CD4-positive, alpha-beta T cell (primary cell): ENCODE results near the gene VEGFB. TPM values are rescaled to one million over a fixed set of nuclear protein-coding genes. Genes with fewer than 3 reads are reported as not detected.

Source experiments
- ATAC-seq: fragments of 200-7000 bp; cut with Tn5 transposase; one replicate; pipeline ENCODE4 v1.10.0; 2022; ENCODE audit warnings: mild to moderate bottlenecking; ENCODE audit not compliant: poor library complexity
- CTCF ChIA-PET: fragments of 350-600 bp; sonication (Branson Sonifier 250); formaldehyde crosslinking; loops from one replicate; lab custom pipeline; 2021; ENCODE audit warnings: antibody characterized with exemption, inconsistent platforms; lab: Charles Lee
- POLR2A ChIA-PET: fragments of 350-600 bp; sonication (Branson Sonifier 250); formaldehyde crosslinking; loops from one replicate; lab custom pipeline; 2021; ENCODE audit warnings: antibody characterized with exemption, inconsistent platforms; lab: Charles Lee
- DNase-seq, 14 experiments: peaks; one replicate each; pipeline ENCODE4 v3.0.0-alpha.2; 2013 to 2020; ENCODE audit warnings: mixed read lengths in 2 of 14
- H3K27ac ChIP-seq, 2 donors: one replicate each; pipeline versions ENCODE4 v1.5.1 to v1.7.0; 2013; ENCODE audit warnings: low read length in 2 of 2, low read depth in 1 of 2, mild to moderate bottlenecking in 1 of 2
- H3K27me3 ChIP-seq, 2 experiments: 1 replicate in 1 of 2; 2 replicates in 1 of 2; pipeline versions ENCODE4 v1.6.1 to v1.7.0; 2013; ENCODE audit warnings: low read length in 2 of 2, control low read depth in 1 of 2, mild to moderate bottlenecking in 1 of 2, moderate library complexity in 1 of 2; ENCODE audit not compliant: insufficient read depth in 2 of 2, control insufficient read depth in 1 of 2
- H3K36me3 ChIP-seq: one replicate; pipeline ENCODE4 v1.6.1; 2013; ENCODE audit warnings: low read length, control low read depth; ENCODE audit not compliant: insufficient read depth
- H3K4me1 ChIP-seq: one replicate; pipeline ENCODE4 v1.6.1; 2013; ENCODE audit warnings: low read length, control low read depth; ENCODE audit not compliant: insufficient read depth
- H3K4me3 ChIP-seq: one replicate; pipeline ENCODE4 v1.5.1; 2013; ENCODE audit warnings: mild to moderate bottlenecking, low read length, moderate library complexity
- H3K9me3 ChIP-seq, 2 experiments: 1 replicate in 1 of 2; 2 replicates in 1 of 2; pipeline versions ENCODE4 v1.6.1 to v1.7.0; 2013; ENCODE audit warnings: low read length in 2 of 2, mild to moderate bottlenecking in 2 of 2, control low read depth in 1 of 2, moderate library complexity in 1 of 2; ENCODE audit not compliant: control insufficient read depth in 1 of 2, insufficient read depth in 1 of 2
- H3K27ac Mint-ChIP-seq: one replicate; pipeline ENCODE4 v1.8.0; 2020; ENCODE audit warnings: mixed read lengths
- H3K27me3 Mint-ChIP-seq: one replicate; pipeline ENCODE4 v1.8.0; 2021; ENCODE audit warnings: mixed read lengths
- H3K36me3 Mint-ChIP-seq: one replicate; pipeline ENCODE4 v1.8.0; 2021; ENCODE audit warnings: low read depth, mixed read lengths
- H3K4me1 Mint-ChIP-seq: one replicate; pipeline ENCODE4 v1.8.0; 2021; ENCODE audit warnings: low read depth, mixed read lengths
- H3K4me3 Mint-ChIP-seq: one replicate; pipeline ENCODE4 v1.8.0; 2020; ENCODE audit warnings: mild to moderate bottlenecking, mixed read lengths
- H3K9me3 Mint-ChIP-seq: one replicate; pipeline ENCODE4 v1.8.0; 2020; ENCODE audit warnings: mixed read lengths
- CTCF ChIP-seq: fragments of 200-600 bp; IDR thresholded peaks from one replicate; pipeline ENCODE4 v1.8.0; 2022; ENCODE audit warnings: antibody characterized with exemption, mild to moderate bottlenecking
- intact Hi-C, 2 experiments: fragments of 100-400 bp; cut with DNase I in 1 of 2; cut with micrococcal nuclease in 1 of 2; formaldehyde crosslinking; loops; one replicate each; pipeline versions ENCODE4 v1.15.1 to v1.9.0; 2023 to 2025; cut with DNase I, micrococcal nuclease
- total RNA-seq, 174 experiments: library from RNA in 2 of 174; stranded (reverse) in 2 of 174; gene quantifications; one replicate each; pipeline ENCODE4 v1.2.3 and lab custom pipeline; 2021 to 2026

VEGFB gene
- total RNA-seq, 2 experiments from 2014 or later: 39.7 to 48.7 TPM

GRCh38 chr11:64249563-64250414, 15.4 kb downstream of the VEGFB start:
- peaks cover 4% of the 10 kb centered on the region for H3K36me3 Mint-ChIP-seq
- H3K36me3 ChIP-seq: no peaks in the 10 kb centered on the region
- H3K4me1 ChIP-seq: peaks cover 58% of the 10 kb centered on the region
- no peak for TF ChIP-seq CTCF
- H3K27me3 Mint-ChIP-seq: no peaks in the 10 kb centered on the region
- H3K27me3 ChIP-seq: no peaks in the 10 kb centered on the region
- no peak overlapping the region for H3K4me3 ChIP-seq
- H3K27ac Mint-ChIP-seq: no peak overlapping the region
- ATAC-seq (no peak), DNase-seq (no peak)
- peaks cover 37% of the 10 kb centered on the region for H3K4me1 Mint-ChIP-seq
- CTCF ChIA-PET: interaction anchor here (0.6 to 4.7 kb wide), 6 partner anchors 9 to 55 kb away, joined by 3 to 56 read pairs (median 8); partner anchors contain the start of genes CATSPERZ, ESRRA, FERMT3 and FKBP2
- POLR2A ChIA-PET: interaction anchor here (0.6 to 4.5 kb wide), 7 partner anchors 9 to 110 kb away, joined by 3 to 35 read pairs (median 4); partner anchors contain the start of genes FERMT3, FKBP2, PRDX5 and TRMT112
- H3K9me3 ChIP-seq: no peaks in the 10 kb centered on the region
- H3K27ac ChIP-seq: no peak overlapping the region
- H3K9me3 Mint-ChIP-seq: no peaks in the 10 kb centered on the region
- intact Hi-C loops: loop anchor here (2.0 to 10.0 kb wide), 3 partner anchors 55 to 405 kb away; partner anchors contain the start of genes ESRRA (in 1 of the 2) and STIP1 (in 1 of the 2)
- peak overlapping the region; percentile 79 for H3K4me3 Mint-ChIP-seq

GRCh38 chr11:64250415-64251015, 16.1 kb downstream of the VEGFB start:
- no peak for TF ChIP-seq CTCF
- peaks cover 4% of the 10 kb centered on the region for H3K36me3 Mint-ChIP-seq
- no peaks in the 10 kb centered on the region for H3K27me3 Mint-ChIP-seq
- peak overlapping the region; percentile 55 for H3K4me3 ChIP-seq
- no peaks in the 10 kb centered on the region for H3K27me3 ChIP-seq
- peak overlapping the region; percentile 79 for H3K4me3 Mint-ChIP-seq
- POLR2A ChIA-PET: interaction anchor here (0.6 to 4.5 kb wide), 11 partner anchors 9 to 109 kb away, joined by 3 to 35 read pairs (median 4); partner anchors contain the start of genes BAD, FERMT3, FKBP2 and NUDT22
- H3K36me3 ChIP-seq: no peaks in the 10 kb centered on the region
- no peak overlapping the region for H3K27ac ChIP-seq
- no peak for DNase-seq
- H3K27ac Mint-ChIP-seq: no peak overlapping the region
- CTCF ChIA-PET: interaction anchor here (1.0 to 4.7 kb wide), 9 partner anchors 8 to 67 kb away, joined by 3 to 56 read pairs (median 6); partner anchors contain the start of genes CATSPERZ, ESRRA, FERMT3 and FKBP2
- H3K9me3 Mint-ChIP-seq: no peaks in the 10 kb centered on the region
- no peaks in the 10 kb centered on the region for H3K9me3 ChIP-seq
- peaks cover 51% of the 10 kb centered on the region for H3K4me1 ChIP-seq
- no peak for ATAC-seq
- peaks cover 31% of the 10 kb centered on the region for H3K4me1 Mint-ChIP-seq
- intact Hi-C loops: loop anchor here (1.0 to 10.0 kb wide), 6 partner anchors 19 to 404 kb away; partner anchors contain the start of genes ESRRA (in 1 of the 2) and STIP1 (in 1 of the 2)
